T-helper 2 cell treated with Interferon-gamma antibody and Interleukin-4, amounts not matched to agents 5 μg/mL and 100 μg/mL, for 36 hours (primary cell): ENCODE results near the gene RTL10.

ENCODE experiments used
- DNase-seq: peaks from one replicate; pipeline ENCODE4 v3.0.0; 2021; ENCODE audit warnings: low spot score
- H3K27ac Mint-ChIP-seq: one replicate; pipeline ENCODE4 v1.8.0; 2021; ENCODE audit warnings: mild to moderate bottlenecking, mixed read lengths
- H3K27me3 Mint-ChIP-seq: one replicate; pipeline ENCODE4 v1.8.0; 2021; ENCODE audit warnings: low read depth, mixed read lengths
- H3K36me3 Mint-ChIP-seq: one replicate; pipeline ENCODE4 v1.8.0; 2021; ENCODE audit warnings: low read depth, mixed read lengths
- H3K4me1 Mint-ChIP-seq: one replicate; pipeline ENCODE4 v1.8.0; 2021; ENCODE audit warnings: low read depth, mixed read lengths
- H3K4me3 Mint-ChIP-seq: one replicate; pipeline ENCODE4 v1.8.0; 2022; ENCODE audit warnings: mild to moderate bottlenecking, moderate library complexity, mixed read lengths
- H3K9me3 Mint-ChIP-seq: one replicate; pipeline ENCODE4 v1.8.0; 2021; ENCODE audit warnings: mixed read lengths

Gene RTL10

DNA sequence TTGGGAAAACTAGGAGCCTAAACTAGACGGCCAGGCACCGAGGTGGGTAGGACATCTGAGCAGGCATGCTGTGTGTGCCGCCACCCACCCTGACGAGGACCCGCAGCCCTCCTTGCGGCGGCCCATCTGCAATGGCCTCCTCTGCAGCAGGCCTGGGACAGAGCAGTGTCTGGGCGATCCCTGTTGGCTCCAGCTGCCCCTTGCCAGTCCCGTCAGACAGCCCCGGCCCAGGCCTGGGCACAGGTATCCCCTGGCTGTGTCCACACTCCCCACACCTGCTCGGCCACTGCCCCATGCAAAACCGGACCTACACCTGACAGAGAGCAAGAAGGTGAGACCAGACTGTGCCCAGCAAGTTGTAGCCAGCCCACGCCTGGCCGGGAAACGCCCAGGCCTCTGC lies 38.7 kb upstream of the RTL10 start:
- H3K36me3 Mint-ChIP-seq = no peaks in the 10 kb centered on the region
- H3K4me1 Mint-ChIP-seq = peaks cover 32% of the 10 kb centered on the region
- no peak overlapping the region for H3K4me3 Mint-ChIP-seq
- no peak overlapping the region for H3K27ac Mint-ChIP-seq
- H3K27me3 Mint-ChIP-seq = no peaks in the 10 kb centered on the region
- no peak for DNase-seq
- H3K9me3 Mint-ChIP-seq = no peaks in the 10 kb centered on the region

DNA sequence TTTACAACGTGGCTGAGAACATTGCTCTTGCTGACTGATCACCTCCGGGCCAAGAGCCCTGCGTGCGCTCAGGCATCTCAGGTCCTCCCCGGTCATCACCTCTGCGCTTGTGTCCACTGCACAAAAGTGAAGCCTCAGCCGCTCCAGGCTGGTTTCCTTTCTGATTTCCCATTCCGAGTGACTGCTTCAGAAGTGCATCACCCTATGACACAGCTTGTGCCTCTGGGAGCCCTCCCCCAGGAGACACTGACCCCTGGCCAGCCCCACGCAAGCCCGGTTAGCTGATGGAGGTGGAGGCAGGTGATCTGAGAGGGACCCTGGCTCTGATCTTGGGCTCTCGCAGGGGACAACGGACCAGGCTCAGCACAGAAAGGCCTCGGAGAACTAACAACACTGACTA lies 38.3 kb upstream of the RTL10 start:
- Mint-ChIP-seq H3K4me1 (peaks cover 32% of the 10 kb centered on the region), H3K4me3 (no peak overlapping the region), H3K27ac (no peak overlapping the region), H3K36me3 (no peaks in the 10 kb centered on the region), H3K27me3 (no peaks in the 10 kb centered on the region), H3K9me3 (no peaks in the 10 kb centered on the region)
- no peak for DNase-seq

DNA sequence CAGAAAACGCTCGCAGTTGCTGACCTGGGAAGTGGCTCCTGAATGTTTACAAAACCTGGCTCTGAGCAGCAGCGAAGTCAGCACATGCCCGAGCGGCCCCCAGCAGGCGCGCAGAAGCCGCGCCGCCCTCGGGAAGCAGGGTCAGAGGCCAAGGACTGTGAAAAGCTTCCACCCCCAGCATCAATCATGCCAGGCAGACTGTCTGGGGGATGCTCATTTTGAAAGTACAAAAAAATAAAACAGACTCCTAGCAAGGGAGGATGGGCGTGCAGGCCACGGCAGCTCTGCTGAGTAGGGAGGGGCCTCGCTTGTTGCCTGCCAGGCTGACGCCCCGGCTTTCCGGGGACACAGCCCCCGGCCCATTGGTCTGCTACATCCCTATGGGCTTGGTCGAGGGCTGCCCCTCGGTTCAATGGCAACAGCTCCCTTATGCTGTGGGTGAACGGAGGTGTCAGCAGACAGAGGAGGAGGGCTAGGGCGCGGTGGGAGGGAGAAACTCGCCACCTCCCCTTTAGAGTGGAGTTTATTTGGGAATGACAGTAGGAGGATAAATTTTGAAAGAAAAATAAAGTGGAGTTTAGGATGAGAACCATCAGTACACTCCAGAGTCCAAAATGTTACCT lies 37.7 kb upstream of the RTL10 start:
- Mint-ChIP-seq H3K36me3 (no peaks in the 10 kb centered on the region), H3K27ac (peak overlapping the region; percentile 86), H3K4me3 (peak overlapping the region; percentile 80), H3K4me1 (peaks cover 33% of the 10 kb centered on the region), H3K9me3 (no peaks in the 10 kb centered on the region), H3K27me3 (no peaks in the 10 kb centered on the region)
- DNase-seq = peak; percentile 59

- Mint-ChIP-seq H3K27me3 (no peaks in the 10 kb centered on the region), H3K4me1 (peaks cover 41% of the 10 kb centered on the region), H3K4me3 (peak overlapping the region; percentile 80), H3K36me3 (no peaks in the 10 kb centered on the region), H3K9me3 (no peaks in the 10 kb centered on the region), H3K27ac (peak overlapping the region; percentile 86)
- DNase-seq = peak; percentile 84
Observed at GRCh38 chr22:19891317-19892256, 36.9 kb upstream of the RTL10 start.

GRCh38 chr22:19890502-19891316 lies 36.0 kb upstream of the RTL10 start:
- peaks cover 44% of the 10 kb centered on the region for H3K4me1 Mint-ChIP-seq

GRCh38 chr22:19889951-19890350 lies 35.3 kb upstream of the RTL10 start:
- H3K9me3 Mint-ChIP-seq = no peaks in the 10 kb centered on the region
- peak overlapping the region; percentile 24 for H3K4me3 Mint-ChIP-seq
- no peak overlapping the region for H3K27ac Mint-ChIP-seq
- H3K4me1 Mint-ChIP-seq = peaks cover 46% of the 10 kb centered on the region
- no peaks in the 10 kb centered on the region for H3K27me3 Mint-ChIP-seq
- no peaks in the 10 kb centered on the region for H3K36me3 Mint-ChIP-seq
- DNase-seq = no peak

More at GRCh38 chr22:19890502-19891316, 36.0 kb upstream of the RTL10 start:
- H3K27me3 Mint-ChIP-seq = no peaks in the 10 kb centered on the region
- no peak for DNase-seq
- peak overlapping the region; percentile 86 for H3K27ac Mint-ChIP-seq
- peak overlapping the region; percentile 15 for H3K4me3 Mint-ChIP-seq
- no peaks in the 10 kb centered on the region for H3K36me3 Mint-ChIP-seq
- H3K9me3 Mint-ChIP-seq = no peaks in the 10 kb centered on the region

DNA sequence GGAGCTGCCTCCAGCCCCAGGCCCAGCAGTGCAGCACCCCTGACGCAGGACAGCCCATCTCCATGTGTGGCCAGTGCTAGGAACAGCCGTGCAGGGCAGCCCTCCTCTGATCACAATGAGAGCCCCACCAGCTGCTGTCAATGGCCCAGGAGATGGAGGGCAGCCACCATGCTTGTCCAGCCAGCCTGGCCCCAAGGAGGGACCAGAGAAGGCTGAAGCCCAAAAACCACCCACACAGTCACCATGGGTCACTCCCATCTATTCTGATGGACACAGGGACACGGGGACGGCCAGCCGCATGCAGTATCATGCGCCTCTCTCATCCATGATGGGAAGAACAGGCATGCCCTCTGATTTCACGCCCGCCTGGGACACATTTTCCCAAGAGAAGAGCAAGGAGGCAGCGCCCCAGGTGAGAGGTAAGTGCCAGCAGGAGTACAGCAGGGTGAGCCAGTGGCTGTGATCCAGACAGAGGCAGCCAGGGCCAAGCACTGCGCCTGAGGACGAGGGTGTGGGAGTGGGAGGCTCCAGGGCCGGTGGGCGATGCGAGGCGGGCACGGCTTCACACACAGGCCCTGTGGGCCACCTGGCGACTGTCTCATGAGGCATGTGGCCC lies 33.6 kb upstream of the RTL10 start:
- Mint-ChIP-seq H3K4me1 (peaks cover 43% of the 10 kb centered on the region), H3K27me3 (no peaks in the 10 kb centered on the region), H3K36me3 (no peaks in the 10 kb centered on the region), H3K9me3 (no peaks in the 10 kb centered on the region), H3K4me3 (no peak overlapping the region), H3K27ac (no peak overlapping the region)
- DNase-seq = no peak

DNA sequence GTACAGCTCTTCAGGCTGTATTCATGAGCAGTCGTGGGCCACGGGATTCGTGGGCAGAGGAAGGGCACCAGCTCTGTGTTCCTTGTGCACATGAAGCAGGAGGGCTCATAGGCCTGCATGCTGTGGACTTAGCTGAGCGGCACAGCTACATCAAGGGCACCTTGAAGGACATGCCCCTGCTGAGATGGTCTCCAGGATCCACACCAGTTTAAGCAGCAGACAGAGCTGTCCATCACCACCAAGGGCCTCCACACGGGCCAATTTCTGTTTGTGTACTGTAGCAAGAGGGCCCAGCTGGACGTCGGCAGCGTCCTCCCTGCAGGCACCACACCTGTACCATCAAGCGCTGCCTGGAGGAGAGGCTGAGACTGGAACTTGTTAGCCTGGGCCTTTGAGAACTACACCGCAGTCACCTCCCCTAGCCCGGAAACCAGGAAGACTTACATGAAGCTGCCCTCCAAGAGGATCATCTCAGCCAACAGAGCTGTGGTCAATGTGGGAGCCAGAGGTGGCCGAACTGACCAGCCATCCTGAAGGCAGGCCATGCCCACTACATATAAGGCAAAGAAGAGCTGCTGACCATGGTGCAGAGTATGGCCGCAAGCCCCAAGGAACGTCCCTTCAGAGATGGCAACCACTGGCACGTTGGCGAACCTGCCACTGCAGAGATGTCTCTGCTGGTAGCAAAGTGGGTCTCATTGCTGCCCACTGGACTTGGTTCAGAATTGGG lies 32.7 kb upstream of the RTL10 start:
- no peaks in the 10 kb centered on the region for H3K27me3 Mint-ChIP-seq
- no peaks in the 10 kb centered on the region for H3K9me3 Mint-ChIP-seq
- peaks cover 38% of the 10 kb centered on the region for H3K4me1 Mint-ChIP-seq
- H3K27ac Mint-ChIP-seq = no peak overlapping the region
- DNase-seq = no peak
- no peak overlapping the region for H3K4me3 Mint-ChIP-seq
- H3K36me3 Mint-ChIP-seq = no peaks in the 10 kb centered on the region

DNA sequence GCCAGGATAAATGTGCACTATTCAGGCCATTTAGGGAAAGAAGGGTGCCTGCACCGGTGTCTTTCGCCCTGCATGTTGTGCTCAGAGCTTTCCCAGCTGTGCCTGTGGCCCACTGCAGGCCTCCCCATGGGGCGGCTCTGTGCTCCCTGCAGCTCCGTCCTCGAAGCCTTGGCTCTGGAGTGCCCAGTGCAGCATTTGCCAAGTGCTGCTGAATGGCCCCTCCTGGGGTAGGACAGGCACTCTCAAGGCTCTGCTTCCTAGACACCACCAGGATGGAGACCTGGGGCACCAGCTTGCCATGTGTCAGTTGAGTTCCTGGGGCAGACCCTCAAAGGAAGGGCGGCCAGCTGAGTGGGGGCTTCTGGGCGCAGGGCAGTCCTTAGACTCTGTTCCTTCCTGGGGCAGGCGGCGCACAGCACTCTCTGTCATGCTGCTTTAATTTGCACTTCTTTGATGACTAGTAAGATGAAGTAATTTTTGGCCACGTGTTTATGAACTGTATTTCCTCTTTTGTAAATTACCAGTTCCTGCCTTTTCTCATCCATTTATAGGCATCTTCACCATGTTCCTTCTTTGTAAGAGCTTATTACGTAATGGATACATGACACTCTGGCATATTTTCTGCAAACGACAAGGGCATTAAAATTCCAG lies 32.1 kb upstream of the RTL10 start:
- no peaks in the 10 kb centered on the region for H3K27me3 Mint-ChIP-seq
- no peaks in the 10 kb centered on the region for H3K36me3 Mint-ChIP-seq
- peaks cover 31% of the 10 kb centered on the region for H3K4me1 Mint-ChIP-seq
- H3K4me3 Mint-ChIP-seq = no peak overlapping the region
- no peaks in the 10 kb centered on the region for H3K9me3 Mint-ChIP-seq
- H3K27ac Mint-ChIP-seq = peak overlapping the region; percentile 31
- DNase-seq = no peak

DNA sequence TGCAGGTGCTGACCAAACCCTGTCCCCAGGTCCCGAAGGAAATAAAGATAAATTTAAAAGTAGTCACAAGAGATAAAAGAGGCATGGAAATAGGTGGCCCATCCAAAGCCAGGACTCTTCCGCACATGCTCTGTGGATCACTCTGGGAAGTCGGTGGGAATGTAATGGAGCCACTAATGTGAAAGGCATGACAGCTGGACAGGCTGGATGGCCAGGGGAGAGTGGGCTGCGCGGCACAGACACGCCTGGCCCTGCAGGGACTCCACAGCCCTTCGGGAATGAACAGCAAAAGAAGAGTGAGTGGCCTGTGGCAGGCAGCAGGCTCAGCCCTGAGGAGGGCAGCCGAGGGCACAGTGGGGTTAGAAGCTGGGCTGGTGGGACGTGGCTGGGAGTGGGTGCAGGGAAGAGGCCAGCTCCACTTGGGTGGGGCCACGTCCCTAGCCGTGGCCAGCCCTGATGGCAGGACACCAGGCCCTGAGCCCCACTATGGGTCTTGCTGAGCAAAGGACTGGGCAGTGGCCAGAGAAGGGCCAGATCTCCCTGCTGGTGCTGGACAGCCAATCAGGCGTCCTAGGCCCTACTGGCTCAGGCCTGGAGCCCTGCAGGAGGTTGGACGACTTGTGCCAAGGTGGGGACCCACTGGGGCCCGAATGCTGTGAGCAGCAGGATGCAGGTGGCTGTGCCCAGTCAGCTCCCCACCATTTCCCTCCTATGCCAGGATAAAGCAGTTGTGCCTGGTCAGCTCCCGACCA lies 31.3 kb upstream of the RTL10 start:
- H3K27me3 Mint-ChIP-seq = no peaks in the 10 kb centered on the region
- no peak overlapping the region for H3K4me3 Mint-ChIP-seq
- H3K36me3 Mint-ChIP-seq = no peaks in the 10 kb centered on the region
- no peaks in the 10 kb centered on the region for H3K9me3 Mint-ChIP-seq
- H3K4me1 Mint-ChIP-seq = peaks cover 24% of the 10 kb centered on the region
- no peak overlapping the region for H3K27ac Mint-ChIP-seq
- DNase-seq = no peak

- Mint-ChIP-seq H3K27me3 (no peaks in the 10 kb centered on the region), H3K27ac (no peak overlapping the region)
Observed at GRCh38 chr22:19884954-19885751, 30.5 kb upstream of the RTL10 start.

More at GRCh38 chr22:19884954-19885751, 30.5 kb upstream of the RTL10 start:
- Mint-ChIP-seq H3K36me3 (no peaks in the 10 kb centered on the region), H3K4me3 (no peak overlapping the region), H3K9me3 (no peaks in the 10 kb centered on the region), H3K4me1 (peaks cover 18% of the 10 kb centered on the region)
- no peak for DNase-seq
